Osteoblast (primary cell): Measurements from ENCODE around the gene AUTS2. TPM values are rescaled to one million over a fixed set of nuclear protein-coding genes. Genes with fewer than 3 reads are reported as not detected.
"Not testable (repeated sequence)": the region's sequence is repeated elsewhere in the genome, so short reads cannot be mapped to it uniquely, and the experiment has no call there.

Experiments used
- DNase-seq: peaks from one replicate; pipeline ENCODE4 v3.0.0; 2011; ENCODE audit warnings: low spot score, mixed read lengths; ENCODE audit not compliant: insufficient read length; ENCODE audit errors: missing footprints
- H2AFZ ChIP-seq: 2 replicates; pipeline ENCODE4 v1.6.0; 2011; ENCODE audit warnings: mild to moderate bottlenecking, low read length
- H3K27ac ChIP-seq: 2 replicates; pipeline ENCODE4 v1.5.1; 2011; ENCODE audit warnings: mild to moderate bottlenecking, low read depth, low read length, moderate library complexity
- H3K27me3 ChIP-seq: 2 replicates; pipeline ENCODE4 v1.6.0; 2012; ENCODE audit warnings: mild to moderate bottlenecking, control low read depth, inconsistent platforms, low read length, moderate library complexity; ENCODE audit not compliant: insufficient read depth
- H3K36me3 ChIP-seq: 2 replicates; pipeline ENCODE4 v1.5.1; 2011; ENCODE audit warnings: mild to moderate bottlenecking, low read length, control low read depth, moderate library complexity; ENCODE audit not compliant: insufficient read depth
- H3K4me1 ChIP-seq: 2 replicates; pipeline ENCODE4 v1.5.1; 2011; ENCODE audit warnings: mild to moderate bottlenecking, low read length, control low read depth, moderate library complexity; ENCODE audit not compliant: insufficient read depth
- H3K4me2 ChIP-seq: 2 replicates; pipeline ENCODE4 v1.6.0; 2011; ENCODE audit warnings: mild to moderate bottlenecking, low read length; ENCODE audit not compliant: insufficient read depth
- H3K4me3 ChIP-seq: fragments of 200-600 bp; sonication (generic); 3 replicates; pipeline ENCODE4 v1.5.1; 2012; ENCODE audit warnings: mild to moderate bottlenecking, low read length, inconsistent platforms; ENCODE audit not compliant: insufficient read depth
- H3K79me2 ChIP-seq: 2 replicates; pipeline ENCODE4 v1.6.0; 2012; ENCODE audit warnings: mild to moderate bottlenecking, low read length, control low read depth, inconsistent platforms; ENCODE audit not compliant: insufficient read depth
- H3K9me3 ChIP-seq: 2 replicates; pipeline ENCODE4 v1.5.1; 2011; ENCODE audit warnings: low read depth, low read length, control low read depth
- H4K20me1 ChIP-seq: 2 replicates; pipeline ENCODE4 v1.6.0; 2012; ENCODE audit warnings: mild to moderate bottlenecking, low read length, control low read depth; ENCODE audit not compliant: insufficient read depth
- CTCF ChIP-seq: IDR thresholded peaks from 2 replicates; pipeline ENCODE4 v1.5.1; 2011; ENCODE audit warnings: mild to moderate bottlenecking, low read depth, low read length, moderate library complexity; ENCODE audit errors: extremely low read depth
- total RNA-seq: library from RNA; depleted of rRNA; stranded (reverse); fragments of >200 nt; gene quantifications from 2 replicates; pipeline ENCODE4 v1.2.3, GENCODE V29; 2012

The AUTS2 gene
- total RNA-seq, 1 donor: 15.2 TPM

GRCh38 chr7:70592171-70592570, 993.9 kb downstream of the AUTS2 start:
- Histone ChIP-seq H4K20me1 (no peaks in the 10 kb centered on the region), H3K4me3 (no peak overlapping the region), H3K4me2 (no peak overlapping the region), H3K9me3 (no peaks in the 10 kb centered on the region), H3K36me3 (no peaks in the 10 kb centered on the region), H3K79me2 (no peaks in the 10 kb centered on the region), H3K27me3 (peaks cover 9% of the 10 kb centered on the region), H2AFZ (no peak overlapping the region), H3K4me1 (no peaks in the 10 kb centered on the region), H3K27ac (no peak overlapping the region)
- TF ChIP-seq CTCF: no peak
- DNase-seq: no peak

- Histone ChIP-seq H3K4me2 (no peak overlapping the region), H3K27me3 (peaks cover 10% of the 10 kb centered on the region), H2AFZ (no peak overlapping the region), H3K9me3 (no peaks in the 10 kb centered on the region), H3K27ac (no peak overlapping the region), H3K36me3 (no peaks in the 10 kb centered on the region), H3K4me3 (no peak overlapping the region), H3K4me1 (no peaks in the 10 kb centered on the region), H4K20me1 (no peaks in the 10 kb centered on the region), H3K79me2 (no peaks in the 10 kb centered on the region)
- TF ChIP-seq CTCF: no peak
- no peak for DNase-seq
Measured at GRCh38 chr7:70594170-70594569, 995.9 kb downstream of the AUTS2 start.

- H2AFZ ChIP-seq, H3K4me1 ChIP-seq, H3K9me3 ChIP-seq, H3K4me2 ChIP-seq, H3K27ac ChIP-seq, H4K20me1 ChIP-seq, DNase-seq, H3K4me3 ChIP-seq, H3K36me3 ChIP-seq, H3K79me2 ChIP-seq: not testable (repeated sequence)
- H3K27me3 ChIP-seq: peaks cover 10% of the 10 kb centered on the region
Measured at GRCh38 chr7:70594885-70595284, 996.6 kb downstream of the AUTS2 start.

- no peaks in the 10 kb centered on the region for H3K36me3 ChIP-seq
- no peak overlapping the region for H3K4me2 ChIP-seq
- no peaks in the 10 kb centered on the region for H3K79me2 ChIP-seq
- no peaks in the 10 kb centered on the region for H4K20me1 ChIP-seq
- H3K27ac ChIP-seq: no peak overlapping the region
- DNase-seq: no peak
- H2AFZ ChIP-seq: no peak overlapping the region
- H3K4me3 ChIP-seq: no peak overlapping the region
- TF ChIP-seq CTCF: no peak
- H3K27me3 ChIP-seq: peaks cover 10% of the 10 kb centered on the region
- no peaks in the 10 kb centered on the region for H3K4me1 ChIP-seq
- H3K9me3 ChIP-seq: no peaks in the 10 kb centered on the region
Measured at GRCh38 chr7:70595370-70595754, 997.1 kb downstream of the AUTS2 start.
